Stimulated activated CD4-positive, alpha-beta T cell treated with anti-CD3 and anti-CD28 coated beads, Interleukin-1b, Interleukin-23, amount 100 ng/mL, for 1 hour (primary cell): Measurements from ENCODE around the gene PDE3A.

Experiments
- DNase-seq, 2 donors: peaks; one replicate each; pipeline ENCODE4 v3.0.0-alpha.2; 2020; ENCODE audit warnings: low read depth in 2 of 2

The PDE3A gene

DNA sequence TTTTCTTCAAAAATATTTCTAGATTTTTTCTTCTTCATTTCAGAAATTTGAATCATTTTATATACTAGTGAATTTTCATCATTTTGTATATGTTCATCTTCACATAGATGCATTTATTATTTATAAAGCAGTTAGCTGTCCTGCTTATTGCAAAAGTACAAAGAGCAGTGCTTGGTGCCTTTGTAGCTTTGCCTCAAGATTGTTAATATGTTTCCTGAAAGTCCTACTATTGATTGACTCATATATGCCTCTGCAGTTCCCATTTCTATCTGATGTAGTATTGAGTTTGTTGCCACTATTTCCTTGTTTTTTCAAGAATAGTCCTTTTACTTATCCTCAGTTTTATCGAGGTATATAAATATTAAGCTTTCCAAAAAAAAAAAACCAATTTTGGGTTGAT, 89.7 kb downstream of the PDE3A start:
- no peak for DNase-seq

DNA sequence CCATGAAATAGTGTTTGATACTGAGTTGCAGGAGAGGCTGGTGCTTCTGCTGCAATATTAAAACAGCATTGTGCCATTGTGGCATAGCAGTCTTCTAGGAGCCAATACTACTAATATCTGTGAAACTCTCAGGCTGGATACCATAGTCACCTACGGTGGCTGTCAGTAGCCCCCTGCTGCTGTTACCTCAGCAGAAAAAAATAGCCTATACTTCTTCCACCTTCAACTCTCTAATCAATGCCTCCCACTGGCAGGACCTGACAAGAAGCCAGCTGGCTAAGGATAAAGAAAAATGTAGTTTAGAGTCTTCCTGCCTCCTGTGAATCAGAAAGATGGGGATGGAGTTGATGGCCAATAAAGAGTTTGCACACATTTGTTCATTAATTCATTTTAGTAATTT, 91.6 kb downstream of the PDE3A start:
- no peak for DNase-seq

DNA sequence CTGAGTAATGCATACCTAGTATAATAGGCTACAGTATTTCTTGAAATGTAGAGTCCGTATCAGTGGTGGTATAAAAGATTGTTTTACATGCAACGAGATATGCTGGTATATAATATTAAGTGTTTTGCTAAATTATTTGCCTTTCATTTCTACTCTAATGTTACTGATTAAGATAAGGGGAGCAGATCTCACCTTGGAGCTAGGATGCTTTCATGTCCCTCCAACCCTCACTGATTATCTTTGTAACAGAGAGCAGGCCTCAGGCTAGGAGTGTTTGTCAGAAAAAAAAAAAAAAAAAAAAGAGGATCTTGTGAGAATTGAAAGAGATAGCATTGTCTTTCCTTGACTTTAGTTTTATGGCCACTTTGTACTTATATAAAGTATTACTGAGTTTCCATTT, 92.6 kb downstream of the PDE3A start:
- no peak for DNase-seq

DNA sequence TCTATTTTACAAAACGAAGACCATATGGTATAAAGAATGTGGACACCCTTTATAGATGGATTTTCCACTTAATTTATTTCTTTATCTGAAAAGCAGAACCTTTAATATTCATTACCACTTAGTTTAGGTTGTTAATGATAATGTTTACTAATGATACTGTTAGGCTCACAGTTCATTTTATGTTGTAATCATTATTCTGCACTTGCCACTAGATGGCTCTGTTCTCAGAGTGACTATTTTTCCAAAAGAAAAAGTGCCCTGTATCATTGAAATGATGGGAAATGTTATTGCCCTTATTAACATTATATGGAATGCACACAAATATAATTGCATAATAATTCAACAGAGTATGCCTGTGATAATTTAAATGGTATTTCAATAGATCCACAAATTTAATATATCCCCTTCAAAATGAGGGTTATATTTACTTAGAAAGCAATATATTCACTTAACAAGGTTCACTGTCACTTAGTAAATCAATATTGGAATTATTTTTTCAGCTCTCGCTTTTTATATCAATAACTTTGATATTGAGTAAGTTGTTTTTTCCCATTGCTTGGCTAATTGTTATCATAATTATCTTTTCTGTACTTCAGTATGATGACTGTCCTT, 95.7 kb downstream of the PDE3A start:
- DNase-seq, result no peak

DNA sequence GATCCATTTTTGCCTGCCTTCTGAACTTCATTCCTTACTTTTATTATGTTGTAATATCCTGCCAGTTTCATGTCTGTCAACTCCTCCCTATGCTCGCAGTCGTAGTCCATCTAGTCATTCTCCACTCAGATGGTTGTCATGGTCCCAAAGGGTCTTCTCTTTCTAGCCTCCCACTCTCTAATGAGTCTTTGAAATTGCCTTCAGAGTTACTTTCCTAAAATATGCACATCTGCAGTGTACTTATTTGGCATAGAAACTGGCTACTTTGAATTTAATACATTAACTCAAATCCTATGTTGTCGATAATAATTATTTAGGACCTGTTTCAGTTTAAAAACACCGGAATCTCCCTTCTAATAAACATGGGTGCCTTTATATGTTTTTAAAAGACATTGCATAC, 101.0 kb downstream of the PDE3A start:
- no peak for DNase-seq

DNA sequence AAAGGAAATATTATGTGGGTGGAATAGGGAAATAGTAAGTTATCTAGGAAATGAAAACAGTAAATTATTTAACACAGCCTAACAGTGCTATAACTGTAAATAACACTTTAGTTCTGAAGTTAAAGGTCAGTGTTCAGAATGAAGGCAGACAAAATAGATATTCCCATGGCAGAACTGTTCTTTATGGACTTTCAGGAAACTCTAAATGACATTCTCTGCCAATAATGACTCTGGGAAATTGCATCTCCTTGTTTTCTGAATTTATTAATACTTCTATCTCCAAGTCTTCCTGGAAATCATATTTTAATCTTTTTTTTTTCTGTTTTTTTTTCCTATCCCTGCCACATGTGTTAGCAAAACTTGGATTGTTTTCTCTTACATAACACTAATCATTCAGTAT, 101.4 kb downstream of the PDE3A start:
- no peak for DNase-seq

- DNase-seq, result no peak
Measured at GRCh38 chr12:20472102-20472782, 103.9 kb downstream of the PDE3A start.

DNA sequence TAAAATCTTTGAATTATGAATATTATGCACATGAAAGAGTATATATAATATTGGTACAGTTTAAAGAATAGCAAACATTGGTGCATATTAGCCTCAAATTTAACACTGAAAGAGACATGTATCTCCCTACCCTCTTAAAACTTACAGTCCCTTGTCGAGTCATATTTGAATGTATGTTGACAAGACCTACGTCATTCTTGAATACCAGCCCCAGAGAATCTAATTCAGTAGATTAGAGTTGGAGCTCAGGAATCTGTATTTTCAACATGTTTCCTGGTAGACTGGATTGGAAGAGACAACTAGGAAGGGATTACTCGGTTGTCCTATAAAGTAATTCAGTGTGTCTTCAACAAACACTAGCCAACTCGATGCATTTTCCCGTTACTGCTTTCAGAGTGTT, 104.8 kb downstream of the PDE3A start:
- no peak for DNase-seq

GRCh38 chr12:20474016-20474415, 105.7 kb downstream of the PDE3A start:
- DNase-seq, result no peak

- DNase-seq, result no peak
Measured at GRCh38 chr12:20474443-20474842, 106.1 kb downstream of the PDE3A start.

- no peak for DNase-seq
Measured at GRCh38 chr12:20475542-20475941, 107.2 kb downstream of the PDE3A start.

DNA sequence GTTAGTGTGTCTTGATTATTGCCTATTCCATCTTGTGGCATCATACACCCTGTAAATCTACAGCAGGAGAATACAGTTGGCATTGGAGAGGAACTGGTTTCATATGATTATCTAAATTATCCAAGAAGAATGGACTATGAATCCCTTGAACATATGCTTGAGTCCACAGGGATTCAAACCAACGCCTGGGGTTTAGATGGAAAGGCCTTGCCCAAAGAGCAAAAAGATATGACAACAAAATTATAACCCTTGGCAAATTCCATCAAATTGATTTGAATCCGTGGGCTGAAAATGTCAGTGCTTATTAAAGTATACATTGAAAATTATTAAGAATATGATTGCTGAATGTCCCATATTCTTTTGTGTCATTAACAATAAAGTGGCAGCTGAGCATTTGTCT, 108.2 kb downstream of the PDE3A start:
- no peak for DNase-seq

GRCh38 chr12:20477255-20477654, 108.9 kb downstream of the PDE3A start:
- no peak for DNase-seq

GRCh38 chr12:20477672-20478071, 109.3 kb downstream of the PDE3A start:
- no peak for DNase-seq

DNA sequence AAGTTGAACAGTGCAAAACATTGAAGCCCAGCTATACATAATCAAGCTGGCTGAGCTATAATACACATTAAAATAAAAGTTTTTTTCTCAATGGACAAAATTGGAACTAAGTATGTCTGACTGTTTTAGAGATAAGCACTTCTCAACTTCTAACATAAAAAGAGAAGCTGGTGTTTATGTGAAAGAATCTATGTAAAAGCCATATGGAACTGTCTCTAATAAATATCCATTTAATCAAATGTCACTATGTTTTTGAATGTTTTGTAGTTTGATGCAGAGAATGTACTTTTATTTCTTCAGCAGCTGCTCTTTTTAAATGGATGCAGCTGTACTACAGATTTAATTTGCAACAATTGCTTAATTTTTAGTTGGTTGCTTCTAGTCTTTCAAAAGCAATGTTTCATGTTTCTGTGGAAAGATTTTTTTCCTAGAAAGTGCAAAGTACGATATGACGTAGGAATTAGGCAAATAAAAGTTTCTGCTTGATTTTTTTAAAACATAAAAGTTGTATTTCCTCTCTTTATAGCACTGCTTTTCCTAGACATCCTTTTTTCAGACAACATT, 114.2 kb downstream of the PDE3A start:
- DNase-seq, result no peak

DNA sequence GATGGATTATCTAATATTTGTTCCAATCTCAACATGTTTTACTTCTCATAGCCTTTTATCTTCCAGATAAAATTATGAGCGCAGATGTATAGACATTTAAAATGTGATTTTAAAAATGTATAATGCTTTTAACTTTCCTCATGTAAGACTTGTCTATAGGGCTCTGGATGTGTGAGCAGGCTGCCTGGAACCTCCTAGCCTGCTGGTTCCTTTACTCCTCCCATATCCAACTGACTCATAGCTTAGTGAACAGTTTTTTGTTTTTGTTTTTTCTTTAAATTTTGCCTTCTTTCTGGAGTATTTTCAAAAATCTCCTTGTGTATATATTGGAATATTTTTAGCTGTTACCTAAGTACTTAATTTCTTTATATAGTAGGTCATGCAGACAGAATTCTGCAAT, 115.4 kb downstream of the PDE3A start:
- no peak for DNase-seq

DNA sequence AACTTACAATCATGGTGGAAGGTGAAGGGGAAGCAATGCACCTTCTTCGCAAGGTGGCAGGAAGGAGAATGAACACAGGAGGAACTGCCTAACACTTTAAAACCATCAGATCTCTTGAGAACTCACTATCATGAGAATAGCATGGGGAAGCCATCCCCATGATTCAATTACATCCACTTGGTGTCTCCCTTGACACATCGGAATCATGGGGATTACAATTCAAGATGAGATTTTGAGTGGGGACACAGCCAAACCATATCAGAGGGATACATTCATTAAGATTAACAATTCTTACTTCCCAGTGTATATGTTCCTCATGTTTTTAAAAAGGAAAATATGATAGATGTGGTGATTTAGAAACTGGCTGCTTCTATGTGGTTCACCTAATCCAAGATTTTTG, 117.9 kb downstream of the PDE3A start:
- no peak for DNase-seq

DNA sequence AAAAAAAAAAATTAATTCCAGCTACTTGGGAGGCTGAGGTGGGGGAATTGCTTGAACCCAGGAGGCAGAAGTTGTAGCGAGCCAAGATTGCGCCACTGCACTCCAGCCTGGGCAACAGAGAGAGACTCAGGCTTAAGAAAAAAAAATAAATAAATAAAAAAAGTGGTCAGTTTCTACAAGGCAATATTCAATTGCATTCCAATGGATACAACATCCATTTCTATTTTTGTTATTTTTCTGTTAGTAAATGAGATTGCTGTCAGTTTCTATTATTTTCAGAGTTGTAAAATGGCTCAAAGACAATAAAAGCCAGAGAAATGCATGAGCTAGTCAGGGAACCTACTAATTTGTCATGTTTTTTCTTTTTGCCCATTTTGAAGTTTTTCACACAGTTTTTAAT, 119.2 kb downstream of the PDE3A start:
- no peak for DNase-seq

- no peak for DNase-seq
Measured at GRCh38 chr12:20489645-20490044, 121.3 kb downstream of the PDE3A start.

GRCh38 chr12:20490213-20490612, 121.9 kb downstream of the PDE3A start:
- no peak for DNase-seq

GRCh38 chr12:20491290-20491689, 123.0 kb downstream of the PDE3A start:
- DNase-seq, result no peak

- no peak for DNase-seq
Measured at GRCh38 chr12:20492251-20492760, 124.0 kb downstream of the PDE3A start.

DNA sequence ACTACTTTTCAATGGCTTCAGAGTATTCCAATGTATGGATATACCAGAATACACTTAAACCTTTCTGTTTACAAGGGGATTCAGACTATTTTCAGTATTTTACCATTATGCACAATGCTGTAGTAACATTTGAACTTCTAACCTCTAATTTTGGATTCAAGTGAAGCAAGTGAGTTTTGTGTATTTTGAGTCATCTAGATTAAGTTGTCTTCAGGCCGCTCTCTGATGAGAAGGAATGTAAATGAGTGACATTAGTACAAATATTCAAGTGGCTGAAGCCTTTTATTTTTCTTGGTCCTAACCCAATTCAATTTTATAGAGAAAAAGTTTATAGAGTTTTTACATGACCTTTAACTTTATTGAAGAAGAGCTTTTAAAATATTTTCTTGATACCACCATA, 125.6 kb downstream of the PDE3A start:
- no peak for DNase-seq
